ENCODE measurements around the gene DNAH6. TPM values are rescaled to one million over a fixed set of nuclear protein-coding genes. Genes with fewer than 3 reads are reported as not detected.

The DNAH6 gene
- total and polyA plus RNA-seq, 11 donors: 0.05 to 0.75 (median 0.10) TPM; not detected in 2

- Histone ChIP-seq H3K4me1 (peaks cover 0 to 55% (median 0%) of the 10 kb centered on the region in 12 donors), H3K27ac (peak overlapping the region in 3 of 12 donors; percentile 5 to 91 (median 5)), H3K4me3 (no peak overlapping the region), H3K27me3 (no peaks in the 10 kb centered on the region), H3K36me3 (no peaks in the 10 kb centered on the region), H3K9me3 (peaks cover 0 to 35% (median 13%) of the 10 kb centered on the region in 12 donors)
- no peak for TF ChIP-seq POLR2A (IDR thresholded peaks at IDR 0.05)
- TF ChIP-seq, protein P1, sequence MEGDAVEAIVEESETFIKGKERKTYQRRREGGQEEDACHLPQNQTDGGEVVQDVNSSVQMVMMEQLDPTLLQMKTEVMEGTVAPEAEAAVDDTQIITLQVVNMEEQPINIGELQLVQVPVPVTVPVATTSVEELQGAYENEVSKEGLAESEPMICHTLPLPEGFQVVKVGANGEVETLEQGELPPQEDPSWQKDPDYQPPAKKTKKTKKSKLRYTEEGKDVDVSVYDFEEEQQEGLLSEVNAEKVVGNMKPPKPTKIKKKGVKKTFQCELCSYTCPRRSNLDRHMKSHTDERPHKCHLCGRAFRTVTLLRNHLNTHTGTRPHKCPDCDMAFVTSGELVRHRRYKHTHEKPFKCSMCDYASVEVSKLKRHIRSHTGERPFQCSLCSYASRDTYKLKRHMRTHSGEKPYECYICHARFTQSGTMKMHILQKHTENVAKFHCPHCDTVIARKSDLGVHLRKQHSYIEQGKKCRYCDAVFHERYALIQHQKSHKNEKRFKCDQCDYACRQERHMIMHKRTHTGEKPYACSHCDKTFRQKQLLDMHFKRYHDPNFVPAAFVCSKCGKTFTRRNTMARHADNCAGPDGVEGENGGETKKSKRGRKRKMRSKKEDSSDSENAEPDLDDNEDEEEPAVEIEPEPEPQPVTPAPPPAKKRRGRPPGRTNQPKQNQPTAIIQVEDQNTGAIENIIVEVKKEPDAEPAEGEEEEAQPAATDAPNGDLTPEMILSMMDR (IDR thresholded peaks at IDR 0.05): no peak
- intact Hi-C loops (cut with DNase I): no loop called here
- DNase-seq (no peak), ATAC-seq (no peak)
- 82 to 87% (median 85%) methylated on average over 12 of the region's 12 CpGs for WGBS, 4 donors
Measured at GRCh38 chr2:84833481-84834150, 317.3 kb downstream of the DNAH6 start.

GRCh38 chr2:84836215-84836614 lies 319.9 kb downstream of the DNAH6 start:
- ATAC-seq: no peak
- intact Hi-C loops (cut with DNase I): no loop called here
- 58 to 68% (median 59%) methylated on average over 2 of the region's 2 CpGs for WGBS, 4 donors

GRCh38 chr2:84838434-84839145 lies 322.3 kb downstream of the DNAH6 start:
- Histone ChIP-seq H3K4me1 (peaks cover 0 to 23% (median 0%) of the 10 kb centered on the region in 12 donors), H3K9me3 (peaks cover 0 to 35% (median 13%) of the 10 kb centered on the region in 12 donors), H3K36me3 (no peaks in the 10 kb centered on the region), H3K27ac (no peak overlapping the region), H3K4me3 (no peak overlapping the region), H3K27me3 (no peaks in the 10 kb centered on the region)
- 67 to 80% (median 71%) methylated on average over 2 of the region's 2 CpGs for WGBS, 4 donors
- intact Hi-C loops (cut with DNase I): no loop called here
- DNase-seq (no peak), ATAC-seq (no peak)
- no peak for TF ChIP-seq POLR2A (IDR thresholded peaks at IDR 0.05)
- TF ChIP-seq, protein P1 (IDR thresholded peaks at IDR 0.05): no peak

More at GRCh38 chr2:84836215-84836614, 319.9 kb downstream of the DNAH6 start:
- H3K27ac ChIP-seq: no peak overlapping the region
- H3K36me3 ChIP-seq: no peaks in the 10 kb centered on the region
- H3K4me1 ChIP-seq: peaks cover 0 to 32% (median 0%) of the 10 kb centered on the region in 12 donors
- H3K27me3 ChIP-seq: no peaks in the 10 kb centered on the region
- peaks cover 0 to 35% (median 13%) of the 10 kb centered on the region in 12 donors for H3K9me3 ChIP-seq
- TF ChIP-seq, protein P1 (IDR thresholded peaks at IDR 0.05): no peak
- no peak for TF ChIP-seq POLR2A (IDR thresholded peaks at IDR 0.05)
- no peak for DNase-seq
- no peak overlapping the region for H3K4me3 ChIP-seq

GRCh38 chr2:84839851-84840250 lies 323.6 kb downstream of the DNAH6 start:
- ATAC-seq (no peak), DNase-seq (no peak)
- peaks cover 0 to 29% (median 13%) of the 10 kb centered on the region in 12 donors for H3K9me3 ChIP-seq
- TF ChIP-seq POLR2A (IDR thresholded peaks at IDR 0.05): no peak
- TF ChIP-seq, protein P1 (IDR thresholded peaks at IDR 0.05): no peak
- peaks cover 0 to 17% (median 0%) of the 10 kb centered on the region in 12 donors for H3K4me1 ChIP-seq
- 77 to 82% (median 78%) methylated on average over 4 of the region's 4 CpGs for WGBS, 4 donors
- intact Hi-C loops (cut with DNase I): no loop called here
- H3K27me3 ChIP-seq: no peaks in the 10 kb centered on the region
- H3K27ac ChIP-seq: no peak overlapping the region
- H3K36me3 ChIP-seq: no peaks in the 10 kb centered on the region
- H3K4me3 ChIP-seq: no peak overlapping the region

Measured in heart left ventricle (tissue), 16 donors.